Fibroblast of the conjunctiva (primary cell): Measurements from ENCODE around the gene PNPLA5.
"Not testable (repeated sequence)": the region's sequence is repeated elsewhere in the genome, so short reads cannot be mapped to it uniquely, and the experiment has no call there.

ENCODE experiments used
- DNase-seq: peaks from one replicate; pipeline ENCODE4 v3.0.0-alpha.2; 2010; ENCODE audit warnings: low read depth

The PNPLA5 gene, protein sequence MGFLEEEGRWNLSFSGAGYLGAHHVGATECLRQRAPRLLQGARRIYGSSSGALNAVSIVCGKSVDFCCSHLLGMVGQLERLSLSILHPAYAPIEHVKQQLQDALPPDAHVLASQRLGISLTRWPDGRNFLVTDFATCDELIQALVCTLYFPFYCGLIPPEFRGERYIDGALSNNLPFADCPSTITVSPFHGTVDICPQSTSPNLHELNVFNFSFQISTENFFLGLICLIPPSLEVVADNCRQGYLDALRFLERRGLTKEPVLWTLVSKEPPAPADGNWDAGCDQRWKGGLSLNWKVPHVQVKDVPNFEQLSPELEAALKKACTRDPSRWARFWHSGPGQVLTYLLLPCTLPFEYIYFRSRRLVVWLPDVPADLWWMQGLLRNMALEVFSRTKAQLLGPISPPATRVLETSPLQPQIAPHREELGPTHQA

DNA sequence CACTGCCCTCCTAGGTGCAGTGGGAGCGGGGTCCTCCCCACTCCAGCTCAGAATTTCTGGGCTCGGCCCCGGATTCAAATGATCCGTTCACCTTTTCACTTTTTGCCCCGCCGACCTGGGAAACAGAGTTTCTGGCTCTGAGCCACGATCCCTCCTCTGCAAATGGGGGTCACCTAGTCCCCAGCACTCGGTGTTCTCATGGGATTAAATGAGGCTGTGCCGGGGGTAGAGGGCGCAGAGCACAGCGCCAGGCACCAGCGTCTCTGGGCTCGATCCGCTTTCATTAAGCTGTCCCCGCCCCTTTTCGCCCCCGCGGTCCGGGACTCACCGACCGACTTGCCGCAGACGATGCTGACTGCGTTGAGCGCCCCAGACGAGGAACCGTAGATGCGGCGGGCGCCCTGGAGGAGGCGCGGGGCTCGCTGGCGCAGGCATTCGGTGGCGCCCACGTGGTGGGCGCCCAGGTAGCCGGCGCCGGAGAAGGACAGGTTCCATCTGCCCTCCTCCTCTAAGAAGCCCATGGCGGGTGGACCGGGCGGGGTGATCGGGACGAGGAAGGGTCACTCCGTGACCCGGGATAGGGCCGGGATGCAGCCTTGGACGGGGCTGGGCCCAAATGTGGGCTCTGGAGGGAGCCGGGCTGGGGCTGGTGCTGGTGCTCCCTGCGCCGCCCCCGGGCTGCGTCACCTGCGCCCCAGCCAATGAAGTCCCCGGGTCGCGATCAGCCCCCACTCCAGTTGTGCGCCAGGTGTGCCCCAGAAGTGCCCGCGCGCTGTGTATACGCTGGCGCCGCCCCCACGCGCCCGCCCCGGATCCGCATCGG, at the start of gene PNPLA5:
Gene PNPLA5, minus strand, starts transcription at position 654 of the 823 bp plus-strand sequence. Its CDS starts 133 bp downstream, at position 521.
- no peak for DNase-seq

DNA sequence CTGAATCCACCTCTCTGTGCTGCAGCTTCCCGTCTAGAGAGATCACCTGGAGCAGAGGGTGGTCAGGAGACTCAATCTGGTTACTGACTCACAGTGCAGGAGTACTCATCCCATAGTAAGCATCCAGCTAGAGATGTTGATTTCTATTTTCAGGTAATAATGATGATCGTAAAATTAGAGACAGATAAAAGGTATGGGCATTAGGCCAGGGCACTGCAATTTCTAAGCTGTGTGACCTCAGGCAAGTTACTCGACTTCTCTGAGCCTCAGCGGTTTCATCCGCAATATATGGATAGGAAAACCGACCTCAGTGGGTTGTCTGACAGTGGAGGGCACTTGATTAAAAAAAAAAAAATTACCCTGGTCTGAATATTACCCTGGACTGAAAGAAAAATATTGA, 49.6 kb upstream of the PNPLA5 start:
- DNase-seq = no peak

DNA sequence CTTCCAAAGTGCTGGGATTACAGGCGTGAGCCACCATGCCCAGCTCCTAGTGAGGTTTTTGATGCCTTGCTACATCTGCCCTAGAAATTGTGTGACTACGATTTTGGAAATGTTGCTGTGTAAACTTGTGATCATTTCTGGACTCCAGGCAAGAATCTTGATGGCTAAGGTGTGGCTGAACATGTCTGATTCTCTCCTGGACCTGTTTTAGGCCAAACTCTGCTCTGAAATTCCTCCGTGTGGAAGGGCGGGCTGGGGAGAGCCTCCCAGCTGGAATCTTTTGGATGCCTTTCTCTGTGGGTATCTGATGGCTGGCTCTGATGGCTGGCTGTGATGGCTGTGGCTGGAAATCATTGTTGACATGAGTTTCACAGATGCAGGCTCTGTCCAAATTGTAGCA, 40.0 kb upstream of the PNPLA5 start:
- no peak for DNase-seq

DNA sequence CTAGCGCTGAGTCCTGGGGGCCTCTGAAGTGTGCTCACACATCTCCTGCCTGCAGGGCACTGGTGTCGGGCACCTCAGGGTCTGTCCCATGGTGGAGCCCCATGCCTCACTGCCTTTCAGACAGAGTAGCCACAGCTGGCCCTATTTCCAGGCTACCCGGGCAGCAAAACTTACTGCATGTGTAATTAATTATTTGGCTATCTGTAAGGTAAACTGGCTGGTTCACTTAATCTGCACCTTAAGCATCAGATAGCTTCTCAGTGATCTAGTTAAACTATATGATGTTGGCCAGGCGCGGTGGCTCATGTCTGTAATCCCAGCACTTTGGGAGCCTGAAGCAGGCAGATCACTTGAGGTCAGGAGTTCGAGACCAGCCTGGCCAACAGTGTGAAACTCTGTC, 37.1 kb upstream of the PNPLA5 start:
- DNase-seq = no peak

DNA sequence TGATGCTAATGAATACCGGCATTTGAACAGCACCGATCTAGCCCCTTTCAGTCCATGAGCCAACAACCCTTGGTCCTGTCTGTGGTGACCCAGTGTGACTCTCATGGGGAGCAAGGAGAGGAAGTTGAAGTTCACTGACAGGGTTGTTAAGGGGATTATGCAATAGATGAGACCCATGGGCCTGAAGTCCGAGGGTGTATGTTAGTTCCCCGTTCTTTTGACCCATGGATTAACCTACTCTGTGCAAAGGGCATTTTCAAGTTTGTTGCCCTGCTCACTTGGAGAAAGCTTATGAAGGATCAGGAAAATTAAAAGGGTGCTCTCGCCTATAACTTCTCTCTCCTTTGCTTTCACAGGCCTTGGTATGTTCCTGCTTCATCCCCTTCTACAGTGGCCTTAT, 36.7 kb upstream of the PNPLA5 start:
- DNase-seq = no peak

DNA sequence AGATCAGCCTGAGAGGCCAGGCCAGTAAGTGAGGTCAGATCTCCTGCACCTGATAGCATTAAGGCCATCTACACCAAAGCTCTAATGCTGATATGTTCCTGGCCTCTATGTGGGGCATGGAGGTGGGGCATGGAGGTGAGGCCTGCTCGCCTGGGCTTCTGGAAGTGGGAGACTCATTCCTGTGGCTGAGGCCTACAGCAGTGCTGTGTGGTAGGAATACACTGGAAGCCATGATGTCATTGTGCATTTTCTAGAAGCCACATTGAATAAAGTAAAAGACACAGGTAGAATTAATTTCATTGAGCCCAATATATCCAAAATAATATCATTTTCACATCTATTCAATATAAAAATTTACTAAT, 34.5 kb upstream of the PNPLA5 start:
- no peak for DNase-seq

DNA sequence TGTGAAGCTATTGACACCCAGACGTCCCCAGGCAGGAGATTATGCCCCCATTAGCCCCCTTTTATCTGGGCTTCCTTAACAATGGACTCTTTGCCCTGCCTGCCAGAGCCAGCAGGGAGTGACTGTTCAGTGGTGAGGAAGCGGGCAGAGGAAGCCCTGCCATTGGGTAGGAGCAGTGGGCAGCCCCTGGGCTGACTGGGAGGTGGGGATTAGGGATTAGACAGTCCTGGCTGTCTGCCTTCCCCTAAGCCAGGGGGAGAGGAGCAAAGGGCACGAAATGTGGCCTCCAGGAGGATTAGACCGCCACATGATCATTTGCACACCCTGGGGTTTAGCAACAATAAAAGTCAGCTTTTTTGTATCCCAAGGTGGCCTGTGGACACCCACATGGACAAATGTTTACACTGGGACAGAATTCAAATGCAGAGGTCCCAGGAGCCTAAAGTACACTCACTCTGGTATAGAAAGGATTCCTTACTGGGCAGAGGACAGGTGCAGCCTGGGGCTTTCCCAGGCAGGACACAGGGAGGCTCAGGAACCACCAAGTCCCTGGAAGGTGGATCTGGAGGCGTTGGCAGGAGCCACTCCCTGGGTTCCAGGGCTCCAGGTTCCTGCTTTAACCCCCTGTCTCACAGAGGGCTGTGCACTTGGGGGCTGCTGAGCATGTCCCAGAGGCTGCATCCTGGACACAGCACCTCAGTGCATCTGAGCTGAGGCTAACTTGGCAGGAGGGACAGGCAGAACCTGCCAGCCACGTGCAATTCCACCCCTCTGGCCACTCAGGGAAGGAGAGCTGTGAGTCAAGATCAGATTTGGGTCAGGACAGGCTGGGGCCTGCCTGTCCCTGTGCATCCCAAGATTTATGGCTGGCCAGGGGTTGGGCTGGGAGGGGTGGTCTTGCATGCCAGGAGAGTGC, 33.9 kb upstream of the PNPLA5 start:
- no peak for DNase-seq

DNA sequence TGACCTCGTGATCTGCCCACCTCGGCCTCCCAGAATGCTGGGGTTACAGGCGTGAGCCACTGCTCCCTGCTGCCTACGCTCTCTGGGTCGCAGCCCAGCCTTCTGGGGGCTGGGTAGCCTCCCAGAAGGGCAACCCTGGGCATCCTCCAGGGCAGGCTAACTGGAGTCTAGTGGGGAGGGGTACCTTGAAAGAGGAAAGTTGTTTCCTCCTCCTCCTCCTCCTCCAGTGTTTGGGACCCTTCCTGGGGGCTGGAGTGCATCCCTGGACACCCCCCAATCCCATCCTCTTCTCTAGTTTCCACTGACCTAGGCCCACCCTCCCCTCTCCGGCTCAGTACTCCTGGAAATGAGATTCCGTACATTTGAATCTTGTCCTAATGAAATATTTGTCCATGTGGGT, 33.1 kb upstream of the PNPLA5 start:
- DNase-seq = no peak

DNA sequence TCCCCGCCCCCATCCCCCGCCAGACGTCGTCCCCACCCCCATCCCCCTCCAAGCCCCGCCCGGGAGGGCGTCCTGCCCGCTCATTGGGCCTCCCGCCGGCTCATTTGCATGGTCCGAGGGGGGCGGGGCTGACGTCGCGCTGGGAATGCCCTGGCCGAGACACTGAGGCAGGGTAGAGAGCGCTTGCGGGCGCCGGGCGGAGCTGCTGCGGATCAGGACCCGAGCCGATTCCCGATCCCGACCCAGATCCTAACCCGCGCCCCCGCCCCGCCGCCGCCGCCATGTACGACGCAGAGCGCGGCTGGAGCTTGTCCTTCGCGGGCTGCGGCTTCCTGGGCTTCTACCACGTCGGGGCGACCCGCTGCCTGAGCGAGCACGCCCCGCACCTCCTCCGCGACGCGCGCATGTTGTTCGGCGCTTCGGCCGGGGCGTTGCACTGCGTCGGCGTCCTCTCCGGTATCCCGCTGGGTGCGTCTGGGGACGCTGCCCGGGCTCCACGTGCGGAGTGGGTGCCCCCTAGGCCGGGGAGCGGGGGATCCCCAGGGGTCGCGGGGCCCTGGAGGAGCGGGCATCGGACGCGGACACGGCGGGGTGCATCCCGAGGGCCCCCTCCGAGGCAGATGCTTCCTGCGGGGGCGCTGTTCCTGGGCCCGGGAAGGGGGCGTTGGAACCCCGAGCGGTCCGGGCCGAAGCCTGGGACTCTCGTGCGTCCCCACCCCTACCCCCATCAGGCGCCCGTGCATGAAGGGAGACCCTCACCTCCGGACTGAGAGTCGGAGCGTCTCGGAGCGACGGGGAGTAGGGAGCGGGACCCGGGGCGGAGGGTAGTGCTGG, 32.0 kb upstream of the PNPLA5 start, which contains the start of gene PNPLA3:
Gene PNPLA3, plus strand, starts transcription at position 175 of the 834 bp plus-strand sequence. Its CDS starts 107 bp downstream, at position 282.
- DNase-seq = peak; percentile 76

DNA sequence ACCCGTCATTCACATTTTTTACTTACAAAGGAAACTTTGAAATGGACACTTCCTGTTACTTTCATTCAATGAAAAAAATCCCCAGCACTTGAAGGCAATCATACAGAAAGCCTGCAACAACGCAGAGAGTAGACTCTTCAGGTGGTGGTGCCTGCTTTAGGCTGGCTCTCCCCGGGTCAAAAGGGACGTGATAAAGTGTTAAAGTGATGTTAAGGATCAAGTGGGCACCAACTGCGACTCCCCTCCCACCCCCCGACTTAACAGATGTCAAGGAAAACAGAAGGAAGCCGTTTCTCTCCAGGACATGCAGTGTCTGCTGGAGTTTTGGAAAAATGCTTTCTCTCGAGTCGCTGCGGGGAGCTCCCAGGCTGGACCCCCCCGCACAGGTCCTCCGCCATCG, 31.4 kb upstream of the PNPLA5 start:
- no peak for DNase-seq

DNA sequence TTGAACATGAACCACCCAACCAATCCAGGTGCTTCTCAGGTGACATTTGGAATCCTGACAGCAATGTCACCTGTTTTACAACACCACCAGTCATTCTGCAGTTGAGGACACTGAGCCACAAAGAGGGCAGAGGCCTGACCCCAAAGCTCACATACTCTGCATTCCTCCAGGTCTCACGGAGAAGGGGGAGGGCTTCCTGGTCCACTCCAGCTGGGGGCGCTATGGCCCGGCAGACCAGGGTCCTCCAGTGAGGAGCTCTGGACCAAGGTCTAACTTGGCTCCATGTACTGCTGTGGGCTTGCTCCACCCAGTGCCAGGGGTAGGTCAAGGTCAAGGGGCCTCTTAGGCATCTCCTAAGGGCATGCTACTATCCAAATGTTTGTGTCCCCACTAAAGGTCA, 30.3 kb upstream of the PNPLA5 start:
- no peak for DNase-seq

DNA sequence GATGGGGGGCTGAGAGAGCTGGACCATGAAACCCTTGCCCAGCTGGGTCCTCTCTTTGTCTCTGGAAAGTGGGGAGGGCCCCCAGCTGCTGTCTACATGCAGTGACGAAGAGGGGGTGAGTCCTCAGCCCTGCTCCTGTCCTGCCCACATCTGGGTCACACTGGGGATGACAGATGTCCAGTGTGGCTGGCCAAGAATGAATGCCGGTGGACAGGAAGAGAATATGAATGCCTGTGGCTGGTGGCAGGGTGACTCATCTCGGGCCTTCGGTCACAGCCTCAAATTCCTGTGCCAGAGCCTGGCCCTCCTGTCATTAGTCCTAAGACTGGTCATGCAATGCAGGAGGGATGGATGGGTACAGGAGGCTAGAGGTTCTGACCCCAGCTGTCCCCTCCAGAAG, 29.6 kb upstream of the PNPLA5 start:
- no peak for DNase-seq

DNA sequence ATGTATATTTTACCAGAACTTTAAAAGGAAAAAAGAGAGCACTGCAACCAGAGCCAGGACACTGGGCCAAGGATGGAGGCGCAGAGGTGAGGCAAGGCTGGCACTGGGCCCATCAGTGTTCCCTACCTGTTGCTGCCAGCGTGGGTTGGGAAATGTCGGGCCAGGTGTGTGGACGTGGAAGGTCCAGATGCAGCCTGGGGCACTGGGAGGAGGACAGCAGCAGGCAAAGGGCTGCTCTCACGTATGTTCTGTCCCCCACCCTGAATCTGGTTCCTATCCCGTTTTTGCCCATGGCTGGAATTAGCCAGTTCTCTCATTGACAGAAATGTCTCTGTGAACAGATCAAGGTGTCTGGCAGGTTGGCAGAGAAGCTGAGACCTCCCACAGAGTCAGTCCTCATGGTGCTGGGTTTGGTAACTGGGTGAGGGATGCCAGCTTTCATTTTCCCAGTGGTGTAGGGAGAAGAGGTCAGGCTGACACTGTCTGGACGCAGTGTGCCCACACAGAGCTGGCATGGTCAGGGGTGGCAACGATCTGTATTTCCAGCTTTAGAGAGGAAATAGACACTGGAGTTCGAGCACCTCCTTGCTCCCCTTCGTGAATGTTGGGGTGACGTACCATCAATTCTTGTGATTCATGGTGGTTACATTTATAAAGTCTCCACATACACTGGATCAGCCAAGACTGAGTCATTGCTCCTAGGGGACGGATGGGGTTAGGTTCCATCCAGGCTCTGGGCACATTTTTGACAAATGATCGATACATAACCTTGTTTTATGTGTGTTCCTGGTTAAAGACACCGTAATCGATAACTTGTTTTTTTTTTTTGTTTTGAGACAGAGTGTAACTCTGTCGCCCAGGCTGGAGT, 27.5 kb upstream of the PNPLA5 start:
- DNase-seq = no peak

DNA sequence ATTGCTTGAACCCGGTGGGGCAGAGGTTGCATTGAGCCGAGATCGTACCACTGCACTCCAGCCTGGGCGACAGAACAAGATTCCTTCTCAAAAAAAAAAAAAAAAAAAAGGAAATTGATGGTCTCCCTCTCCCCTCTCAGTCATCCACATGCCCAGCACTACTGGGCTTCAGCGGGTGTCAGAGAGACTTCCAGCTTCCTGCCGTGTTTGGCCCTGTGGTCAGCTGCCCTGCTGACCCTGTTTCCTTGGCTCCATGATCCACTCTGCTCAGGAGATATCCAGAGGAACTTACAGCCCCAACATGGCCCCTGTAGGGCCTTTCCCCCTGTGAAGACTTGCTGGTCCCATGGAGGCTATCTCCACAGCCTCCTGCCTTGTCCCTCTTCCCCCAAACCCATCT, 25.7 kb upstream of the PNPLA5 start:
- DNase-seq = no peak

DNA sequence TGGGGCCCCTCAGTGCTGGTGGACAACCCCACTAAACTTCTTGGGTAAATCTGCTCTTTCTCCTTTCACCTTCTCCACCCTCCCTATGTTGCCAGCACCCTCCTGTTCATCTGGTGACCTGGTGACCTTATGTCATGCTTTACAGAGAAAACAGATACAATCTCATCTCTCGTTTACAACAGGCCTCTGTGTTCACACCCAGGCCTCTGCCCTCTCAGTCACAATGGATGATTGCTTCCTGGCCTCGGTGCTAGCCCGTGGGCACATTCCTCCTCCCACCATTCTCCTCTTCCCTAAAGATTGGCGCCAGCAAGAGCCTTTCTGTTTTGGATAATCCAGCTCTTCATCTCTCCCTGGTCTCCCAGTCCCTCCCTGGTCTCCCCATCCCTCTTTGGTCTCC, 19.5 kb upstream of the PNPLA5 start:
- DNase-seq = no peak

DNA sequence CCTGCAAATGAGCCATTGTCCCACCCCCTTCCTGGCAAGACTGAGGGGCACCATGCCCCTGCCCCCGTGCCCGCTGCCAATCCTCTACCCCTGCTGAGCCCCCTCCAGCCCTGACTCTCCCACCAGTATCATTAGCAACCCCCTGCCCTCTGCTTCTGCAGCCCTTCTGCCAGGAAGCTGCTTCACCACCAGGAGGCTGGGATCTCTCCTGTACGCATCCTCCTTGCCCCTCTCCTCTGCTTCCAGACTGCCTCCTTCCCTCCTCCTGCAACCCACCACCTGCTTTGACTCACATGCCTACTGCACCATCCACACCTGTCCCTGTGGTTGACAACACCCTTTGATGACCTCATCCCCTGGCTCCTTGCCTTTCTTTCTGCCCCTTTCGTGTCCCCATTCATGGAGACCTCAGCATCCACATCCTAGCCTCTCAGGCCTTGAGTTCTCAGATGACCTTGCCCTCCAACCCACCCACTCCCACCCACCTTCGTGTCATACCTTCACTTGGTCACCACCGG, 18.4 kb upstream of the PNPLA5 start:
- no peak for DNase-seq

DNA sequence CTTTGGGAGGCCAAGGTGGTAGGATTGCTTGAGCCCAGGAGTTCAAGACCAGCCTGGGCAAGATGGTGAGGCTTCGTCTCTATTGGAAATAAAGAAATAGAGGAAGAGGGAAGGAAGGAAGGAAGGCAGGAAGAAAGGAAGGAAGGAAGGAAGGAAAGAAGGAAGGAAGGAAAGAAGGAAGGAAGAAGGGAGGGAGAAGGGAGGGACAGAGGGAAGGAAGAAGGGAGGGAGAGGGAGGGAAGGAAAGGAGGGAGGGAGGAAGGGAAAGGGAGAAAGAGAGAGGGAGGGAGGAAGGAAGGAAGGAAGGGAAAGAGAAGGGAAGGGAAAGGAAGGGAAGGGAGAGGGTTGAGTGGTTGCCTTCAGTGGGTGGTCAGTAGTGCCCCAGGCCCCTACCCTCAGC, 17.9 kb upstream of the PNPLA5 start:
- no peak for DNase-seq

DNA sequence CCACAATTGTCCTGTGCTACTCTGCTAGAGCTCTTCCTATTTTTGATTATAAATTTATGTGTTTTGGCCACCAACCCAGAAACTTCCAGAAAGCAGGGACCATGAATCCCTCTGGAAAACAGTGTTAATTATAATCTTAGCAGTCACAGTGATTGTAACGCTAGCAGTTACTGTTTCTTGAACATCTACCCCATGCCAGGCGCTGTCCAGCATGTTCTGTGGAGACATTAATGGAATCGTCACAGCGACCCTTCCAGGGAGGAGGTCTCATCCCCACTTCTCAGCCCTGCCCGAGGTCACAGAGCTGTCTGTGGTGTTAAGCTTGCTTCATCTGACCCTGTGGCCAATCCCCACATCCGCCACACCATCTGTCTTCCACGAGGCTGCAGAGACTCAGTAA, 13.9 kb upstream of the PNPLA5 start:
- no peak for DNase-seq

DNA sequence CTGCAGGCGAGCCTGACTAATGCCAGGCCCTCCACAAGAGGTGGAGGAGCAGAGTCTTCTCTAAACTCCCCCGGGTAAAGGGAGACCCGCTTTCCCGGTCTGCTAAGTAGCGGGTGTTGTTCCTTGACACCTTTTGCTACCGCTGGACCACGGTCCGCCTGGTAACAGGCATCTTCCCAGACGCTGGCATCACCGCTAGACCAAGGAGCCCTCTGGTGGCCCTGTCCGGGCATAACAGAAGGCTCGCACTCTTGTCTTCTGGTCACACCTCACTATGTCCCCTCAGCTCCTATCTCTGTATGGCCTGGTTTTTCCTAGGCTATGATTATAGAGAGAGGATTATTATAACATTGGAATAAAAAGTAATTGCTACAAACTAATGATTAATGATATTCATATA, 12.6 kb upstream of the PNPLA5 start:
- not testable (repeated sequence) for DNase-seq

DNA sequence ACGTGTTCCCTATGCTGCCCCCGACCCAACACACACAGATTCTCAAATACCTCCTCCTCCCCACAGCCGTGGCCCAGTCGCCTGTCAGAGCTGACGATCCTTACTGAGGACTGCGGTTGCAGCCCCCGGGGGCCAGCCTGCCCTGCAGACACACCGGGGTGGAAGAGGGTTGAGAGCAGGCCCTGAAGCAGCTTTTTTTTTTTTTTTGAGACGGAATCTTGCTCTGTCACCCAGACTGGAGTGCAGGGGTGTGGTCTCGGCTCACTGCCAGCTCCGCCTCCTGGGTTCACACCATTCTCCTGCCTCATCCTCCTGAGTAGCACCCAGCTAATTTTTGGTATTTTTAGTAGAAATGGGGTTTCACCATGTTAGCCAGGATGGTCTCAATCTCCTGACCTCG, 11.2 kb upstream of the PNPLA5 start:
- DNase-seq = not testable (repeated sequence)
